SU-DHL-6 (cell line): Measurements from ENCODE around the gene MPV17L2.

Source experiments
- EZH2phosphoT487 ChIP-seq: fragments of 200-600 bp; sonication (generic), shearing (Covaris generic); conservative IDR thresholded peaks from 2 replicates; pipeline ENCODE4 v1.6.1; 2018; ENCODE audit warnings: mild to moderate bottlenecking, antibody characterized with exemption, low read length, moderate library complexity, mixed read lengths
- TF ChIP-seq, protein P1 (sequence below): fragments of 200-600 bp; sonication (generic); IDR thresholded peaks from one replicate; pipeline ENCODE4 v1.5.1; 2017; ENCODE audit warnings: antibody characterized with exemption, mild to moderate bottlenecking, low read length, moderate library complexity; ENCODE audit not compliant: insufficient read depth, poor library complexity, severe bottlenecking

DNA sequence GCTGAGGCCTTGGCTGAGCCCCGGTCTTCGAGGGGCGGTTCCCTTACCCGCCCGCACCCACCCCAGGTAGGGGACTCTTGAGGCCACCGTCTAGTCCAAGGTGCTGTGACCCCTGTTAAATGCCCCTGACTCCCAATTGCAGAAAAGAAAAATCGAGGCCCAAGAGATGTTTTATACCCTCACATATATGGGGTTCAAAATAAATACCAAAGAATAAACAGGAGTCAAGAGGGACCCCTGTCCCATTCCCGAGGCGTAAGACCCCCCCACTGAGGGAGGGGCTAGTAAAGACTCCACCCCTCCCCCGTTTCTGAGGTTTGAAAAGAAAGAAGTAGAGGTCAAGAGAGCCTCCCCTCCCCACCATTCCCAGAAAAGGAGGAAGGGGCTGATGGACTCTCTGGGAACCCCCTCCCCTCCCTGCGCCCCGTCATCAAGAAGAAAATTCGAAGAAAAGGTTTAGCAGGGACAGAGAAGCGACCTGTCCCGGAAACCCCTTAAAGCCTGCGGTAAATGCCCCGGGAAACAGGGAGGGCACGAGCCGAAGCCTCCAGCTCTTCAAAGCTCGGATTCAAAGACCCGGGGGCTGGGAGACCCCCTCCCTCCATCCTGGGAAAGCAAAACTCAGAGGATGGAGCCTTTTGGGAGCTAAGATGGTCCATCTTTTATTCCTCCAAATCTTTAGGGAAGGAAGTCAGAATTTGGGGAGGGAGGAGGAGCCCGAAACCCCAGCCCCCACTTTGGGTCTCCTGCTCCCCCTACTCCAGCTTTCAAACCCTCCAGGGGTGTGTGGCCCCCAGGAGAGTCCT lies 11.6 kb downstream of the MPV17L2 start:
- TF ChIP-seq, protein P1, sequence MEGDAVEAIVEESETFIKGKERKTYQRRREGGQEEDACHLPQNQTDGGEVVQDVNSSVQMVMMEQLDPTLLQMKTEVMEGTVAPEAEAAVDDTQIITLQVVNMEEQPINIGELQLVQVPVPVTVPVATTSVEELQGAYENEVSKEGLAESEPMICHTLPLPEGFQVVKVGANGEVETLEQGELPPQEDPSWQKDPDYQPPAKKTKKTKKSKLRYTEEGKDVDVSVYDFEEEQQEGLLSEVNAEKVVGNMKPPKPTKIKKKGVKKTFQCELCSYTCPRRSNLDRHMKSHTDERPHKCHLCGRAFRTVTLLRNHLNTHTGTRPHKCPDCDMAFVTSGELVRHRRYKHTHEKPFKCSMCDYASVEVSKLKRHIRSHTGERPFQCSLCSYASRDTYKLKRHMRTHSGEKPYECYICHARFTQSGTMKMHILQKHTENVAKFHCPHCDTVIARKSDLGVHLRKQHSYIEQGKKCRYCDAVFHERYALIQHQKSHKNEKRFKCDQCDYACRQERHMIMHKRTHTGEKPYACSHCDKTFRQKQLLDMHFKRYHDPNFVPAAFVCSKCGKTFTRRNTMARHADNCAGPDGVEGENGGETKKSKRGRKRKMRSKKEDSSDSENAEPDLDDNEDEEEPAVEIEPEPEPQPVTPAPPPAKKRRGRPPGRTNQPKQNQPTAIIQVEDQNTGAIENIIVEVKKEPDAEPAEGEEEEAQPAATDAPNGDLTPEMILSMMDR: no peak
- no peak for TF ChIP-seq EZH2phosphoT487
